ENCODE measurements around the gene TMEM245. TPM values are rescaled to one million over a fixed set of nuclear protein-coding genes. Genes with fewer than 3 reads are reported as not detected.

TMEM245 gene
- total and polyA plus RNA-seq, 2 donors (not counting 1 experiment from before 2014, with no cell fraction given) = 6.3 to 34.3 TPM

DNA sequence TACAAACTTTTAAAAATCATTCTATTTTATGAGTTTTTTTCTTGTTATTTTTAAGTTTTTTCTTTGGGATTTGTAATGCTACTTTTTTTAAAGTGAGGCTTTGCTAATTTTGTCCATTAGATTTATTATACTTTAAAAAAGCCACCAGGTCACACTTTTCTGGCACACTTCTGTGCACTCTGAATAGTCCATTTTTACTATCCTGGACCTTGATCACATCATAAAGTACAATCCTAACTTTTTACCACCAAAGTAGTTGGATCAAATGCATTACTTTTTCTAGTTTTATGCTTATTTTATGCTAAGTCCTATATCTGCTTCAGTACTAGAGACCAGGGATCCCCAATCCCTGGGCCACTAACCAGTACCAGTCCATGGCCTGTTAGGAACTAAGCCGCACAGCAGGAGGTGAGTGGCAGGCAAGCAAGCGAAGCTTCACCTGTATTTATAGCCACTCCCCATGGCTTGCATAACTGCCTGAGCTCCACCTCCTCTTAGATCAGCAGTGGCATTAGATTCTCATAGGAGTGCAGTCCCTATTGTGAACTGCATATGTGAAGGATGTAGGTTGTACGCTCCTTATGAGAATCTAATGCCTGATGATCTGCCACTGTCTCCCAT, 31.3 kb upstream of the TMEM245 start:
- H2AFZ ChIP-seq (ENCODE audit: insufficient read depth, low read depth, low read length, poor library complexity, severe bottlenecking) = no peak overlapping the region
- Mint-ChIP-seq H3K4me1 (no peaks in the 10 kb centered on the region), H3K4me3 (no peak overlapping the region), H3K27ac (no peak overlapping the region), H3K27me3 (peaks cover 15% of the 10 kb centered on the region), H3K9me3 (ENCODE audit: insufficient read depth) (peaks cover 12% of the 10 kb centered on the region)
- no peak overlapping the region for H3K4me3 ChIP-seq (ENCODE audit: control extremely low read depth in 1 of 5, extremely low read depth in 1 of 5, insufficient read depth in 1 of 5, low read depth in 2 of 5, low read length in 4 of 5)
- H3K4me1 ChIP-seq (ENCODE audit: control insufficient read depth in 2 of 2, insufficient read depth in 2 of 2, low read length in 2 of 2) = no peaks in the 10 kb centered on the region
- no peak overlapping the region for H3K9ac ChIP-seq (ENCODE audit: low read length)
- no peak overlapping the region for H3K4me2 ChIP-seq (replicated peaks; ENCODE audit: low read depth, low read length, poor library complexity, severe bottlenecking)
- ChIA-PET POLR2A (interaction anchor here (0.6 kb wide), 1 partner anchor 262 kb away, joined by 3 read pairs; no protein-coding TSS in a partner anchor), CTCF (no interaction called here)
- H3K9me3 ChIP-seq (ENCODE audit: control extremely low read depth in 1 of 3, control insufficient read depth in 2 of 3, insufficient read depth in 1 of 3, low read length in 2 of 3) = peaks cover 0 to 16% (median 9%) of the 10 kb centered on the region in 3 donors
- no peak for TF ChIP-seq EZH2 (IDR thresholded peaks at IDR 0.05; ENCODE audit: borderline replicate concordance, insufficient read depth, low read depth, low read length, poor library complexity, severe bottlenecking)
- TF ChIP-seq, protein P1, sequence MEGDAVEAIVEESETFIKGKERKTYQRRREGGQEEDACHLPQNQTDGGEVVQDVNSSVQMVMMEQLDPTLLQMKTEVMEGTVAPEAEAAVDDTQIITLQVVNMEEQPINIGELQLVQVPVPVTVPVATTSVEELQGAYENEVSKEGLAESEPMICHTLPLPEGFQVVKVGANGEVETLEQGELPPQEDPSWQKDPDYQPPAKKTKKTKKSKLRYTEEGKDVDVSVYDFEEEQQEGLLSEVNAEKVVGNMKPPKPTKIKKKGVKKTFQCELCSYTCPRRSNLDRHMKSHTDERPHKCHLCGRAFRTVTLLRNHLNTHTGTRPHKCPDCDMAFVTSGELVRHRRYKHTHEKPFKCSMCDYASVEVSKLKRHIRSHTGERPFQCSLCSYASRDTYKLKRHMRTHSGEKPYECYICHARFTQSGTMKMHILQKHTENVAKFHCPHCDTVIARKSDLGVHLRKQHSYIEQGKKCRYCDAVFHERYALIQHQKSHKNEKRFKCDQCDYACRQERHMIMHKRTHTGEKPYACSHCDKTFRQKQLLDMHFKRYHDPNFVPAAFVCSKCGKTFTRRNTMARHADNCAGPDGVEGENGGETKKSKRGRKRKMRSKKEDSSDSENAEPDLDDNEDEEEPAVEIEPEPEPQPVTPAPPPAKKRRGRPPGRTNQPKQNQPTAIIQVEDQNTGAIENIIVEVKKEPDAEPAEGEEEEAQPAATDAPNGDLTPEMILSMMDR (IDR thresholded peaks at IDR 0.05) = no peak
- no peaks in the 10 kb centered on the region for H3K79me2 ChIP-seq (ENCODE audit: control insufficient read depth, insufficient read depth, low read length)
- H3K36me3 ChIP-seq (replicated peaks in 1 of 2; ENCODE audit: control extremely low read depth in 1 of 2, control insufficient read depth in 1 of 2, extremely low read depth in 1 of 2, insufficient read depth in 2 of 2, low read length in 1 of 2) = no peaks in the 10 kb centered on the region
- no peaks in the 10 kb centered on the region for H4K20me1 ChIP-seq (ENCODE audit: control insufficient read depth, insufficient read depth, low read length, poor library complexity, severe bottlenecking)
- no peak overlapping the region for H3K27ac ChIP-seq (ENCODE audit: low read length in 2 of 2)
- ATAC-seq (ENCODE audit: low read depth) (no peak), DNase-seq (no peak)
- peaks cover 0 to 2% (median 0%) of the 10 kb centered on the region in 4 experiments for H3K27me3 ChIP-seq (replicated peaks in 1 of 4; ENCODE audit: control extremely low read depth in 1 of 4, control insufficient read depth in 3 of 4, insufficient read depth in 4 of 4, low read length in 3 of 4)
- intact Hi-C loops (cut with micrococcal nuclease) = no loop called here
- 100% methylated on average over 1 of the region's 3 CpGs for WGBS (ENCODE audit: insufficient coverage)

DNA sequence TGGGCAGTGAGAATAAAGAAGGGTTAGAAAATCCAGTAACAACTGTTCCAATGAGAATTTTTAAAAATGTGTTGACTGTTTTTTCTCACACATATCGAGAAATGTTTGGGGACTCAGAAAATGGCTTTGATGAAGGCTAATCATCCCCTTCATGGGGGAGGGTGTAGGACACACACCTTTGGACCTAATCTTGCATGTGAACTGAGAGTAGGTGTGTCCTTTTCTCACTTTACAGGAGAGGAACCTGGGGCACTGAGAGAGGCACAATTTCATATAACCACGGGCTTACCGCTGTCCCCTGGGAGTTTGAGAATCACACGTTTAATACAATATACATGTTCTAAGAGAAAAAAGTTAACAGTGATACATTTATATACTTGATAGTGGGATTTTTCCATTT, 30.0 kb upstream of the TMEM245 start:
- H3K27ac Mint-ChIP-seq = no peak overlapping the region
- Histone ChIP-seq H3K79me2 (ENCODE audit: control insufficient read depth, insufficient read depth, low read length) (no peaks in the 10 kb centered on the region), H3K36me3 (replicated peaks in 1 of 2; ENCODE audit: control extremely low read depth in 1 of 2, control insufficient read depth in 1 of 2, extremely low read depth in 1 of 2, insufficient read depth in 2 of 2, low read length in 1 of 2) (no peaks in the 10 kb centered on the region), H3K4me3 (ENCODE audit: control extremely low read depth in 1 of 5, extremely low read depth in 1 of 5, insufficient read depth in 1 of 5, low read depth in 2 of 5, low read length in 4 of 5) (no peak overlapping the region), H3K4me2 (replicated peaks; ENCODE audit: low read depth, low read length, poor library complexity, severe bottlenecking) (no peak overlapping the region), H3K27ac (ENCODE audit: low read length in 2 of 2) (no peak overlapping the region), H3K9ac (ENCODE audit: low read length) (no peak overlapping the region), H4K20me1 (ENCODE audit: control insufficient read depth, insufficient read depth, low read length, poor library complexity, severe bottlenecking) (no peaks in the 10 kb centered on the region), H3K27me3 (replicated peaks in 1 of 4; ENCODE audit: control extremely low read depth in 1 of 4, control insufficient read depth in 3 of 4, insufficient read depth in 4 of 4, low read length in 3 of 4) (peaks cover 0 to 2% (median 0%) of the 10 kb centered on the region in 4 experiments), H2AFZ (ENCODE audit: insufficient read depth, low read depth, low read length, poor library complexity, severe bottlenecking) (no peak overlapping the region), H3K4me1 (ENCODE audit: control insufficient read depth in 2 of 2, insufficient read depth in 2 of 2, low read length in 2 of 2) (no peaks in the 10 kb centered on the region), H3K9me3 (ENCODE audit: control extremely low read depth in 1 of 3, control insufficient read depth in 2 of 3, insufficient read depth in 1 of 3, low read length in 2 of 3) (peaks cover 0 to 11% (median 9%) of the 10 kb centered on the region in 3 donors)
- ChIA-PET CTCF (no interaction called here), POLR2A (no interaction called here)
- no peak overlapping the region for H3K4me3 Mint-ChIP-seq
- no peaks in the 10 kb centered on the region for H3K4me1 Mint-ChIP-seq
- intact Hi-C loops (cut with micrococcal nuclease) = no loop called here
- peaks cover 12% of the 10 kb centered on the region for H3K9me3 Mint-ChIP-seq (ENCODE audit: insufficient read depth)
- WGBS (ENCODE audit: insufficient coverage) = no CpG with 5 or more reads among the region's 4 CpGs
- H3K27me3 Mint-ChIP-seq = peaks cover 17% of the 10 kb centered on the region
- DNase-seq (no peak), ATAC-seq (ENCODE audit: low read depth) (no peak)
- no peak for TF ChIP-seq EZH2 (IDR thresholded peaks at IDR 0.05; ENCODE audit: borderline replicate concordance, insufficient read depth, low read depth, low read length, poor library complexity, severe bottlenecking)
- TF ChIP-seq, protein P1 (IDR thresholded peaks at IDR 0.05) = no peak
